IMR-90 (cell line): ENCODE measurements around the gene SPATA13.

Experiments used
- BHLHE40 ChIP-seq: fragments of 150-350 bp; IDR thresholded peaks from 2 replicates; pipeline ENCODE4 v1.6.1; 2016; ENCODE audit warnings: mild to moderate bottlenecking, low read depth, low read length
- CTCF ChIP-seq: conservative IDR thresholded peaks from 2 replicates; pipeline ENCODE4 v1.5.1; 2012; ENCODE audit warnings: mild to moderate bottlenecking, low read depth, low read length, improper control_type of control experiment
- FOS ChIP-seq: fragments of 150-350 bp; IDR thresholded peaks from 2 replicates; pipeline ENCODE4 v1.6.1; 2016; ENCODE audit warnings: low read depth, low read length
- MXI1 ChIP-seq: IDR thresholded peaks from 2 replicates; pipeline ENCODE4 v1.6.1; 2012; ENCODE audit warnings: low read depth, mild to moderate bottlenecking, low read length, moderate library complexity, borderline replicate concordance
- POLR2A ChIP-seq: IDR thresholded peaks from 2 replicates; pipeline ENCODE4 v1.6.1; 2012; ENCODE audit warnings: mild to moderate bottlenecking, low read depth, low read length
- RAD21 ChIP-seq: IDR thresholded peaks from 2 replicates; pipeline ENCODE4 v1.6.1; 2012; ENCODE audit warnings: low read length, improper control_type of control experiment
- RFX5 ChIP-seq: IDR thresholded peaks from 2 replicates; pipeline ENCODE4 v1.8.0; 2012; ENCODE audit warnings: low read depth, mild to moderate bottlenecking, low read length, moderate library complexity
- SMC3 ChIP-seq: fragments of 150-350 bp; IDR thresholded peaks from 2 replicates; pipeline ENCODE4 v1.6.1; 2016; ENCODE audit warnings: low read depth, mild to moderate bottlenecking, antibody characterized with exemption, low read length, moderate library complexity
- USF2 ChIP-seq: fragments of 150-350 bp; IDR thresholded peaks from 2 replicates; pipeline ENCODE4 v1.6.1; 2017; ENCODE audit warnings: mild to moderate bottlenecking, antibody characterized with exemption, low read length, low read depth

- TF ChIP-seq SMC3 (no peak), CTCF (no peak), BHLHE40 (no peak), MXI1 (no peak), FOS (no peak), RFX5 (no peak), POLR2A (no peak), USF2 (no peak), RAD21 (no peak)
Observed at GRCh38 chr13:24153347-24153746, 7.2 kb upstream of the SPATA13 start.
